RWPE2 (cell line): Measurements from ENCODE around the gene SLK.
A peak's percentile ranks its signal among the peaks of the same experiment; 100 is the strongest.

Experiments
- ATAC-seq: fragments of 200-7000 bp; cut with Tn5 transposase; 3 replicates; pipeline ENCODE4 v1.9.1; 2021; ENCODE audit warnings: low read depth
- DNase-seq: peaks from one replicate; pipeline ENCODE4 v3.0.0-alpha.2; 2020; ENCODE audit warnings: low spot score
- H3K27ac ChIP-seq: fragments of 450-650 bp; 2 replicates; pipeline ENCODE4 v1.5.1; 2017; ENCODE audit warnings: mild to moderate bottlenecking; ENCODE audit not compliant: poor library complexity, severe bottlenecking
- H3K27me3 ChIP-seq: fragments of 250-450 bp; sonication (Bioruptor Pico); 2 replicates; pipeline ENCODE4 v1.5.1; 2021; ENCODE audit warnings: mild to moderate bottlenecking, moderate library complexity; ENCODE audit not compliant: insufficient read depth, poor library complexity, severe bottlenecking
- H3K36me3 ChIP-seq: fragments of 250-450 bp; sonication (Bioruptor Pico); 2 replicates; pipeline ENCODE4 v1.5.1; 2020; ENCODE audit warnings: low read depth, mild to moderate bottlenecking, moderate library complexity
- H3K4me1 ChIP-seq: fragments of 250-450 bp; sonication (Bioruptor Pico); 2 replicates; pipeline ENCODE4 v1.5.1; 2021; ENCODE audit warnings: mild to moderate bottlenecking, moderate library complexity; ENCODE audit not compliant: insufficient read depth, poor library complexity, severe bottlenecking
- H3K4me3 ChIP-seq: fragments of 250-450 bp; sonication (Bioruptor Pico); 2 replicates; pipeline ENCODE4 v1.5.1; 2021; ENCODE audit warnings: mild to moderate bottlenecking, moderate library complexity; ENCODE audit not compliant: severe bottlenecking
- H3K9me3 ChIP-seq: fragments of 250-450 bp; sonication (Bioruptor Pico); 2 replicates; pipeline ENCODE4 v1.5.1; 2021; ENCODE audit warnings: mild to moderate bottlenecking, moderate library complexity; ENCODE audit not compliant: severe bottlenecking
- TF ChIP-seq, protein P1 (sequence below): fragments of 450-650 bp; IDR thresholded peaks from one replicate; pipeline ENCODE4 v1.5.1; 2017; ENCODE audit warnings: mild to moderate bottlenecking, moderate library complexity; ENCODE audit not compliant: poor library complexity, severe bottlenecking

The SLK gene

GRCh38 chr10:104032144-104032775, 65.3 kb downstream of the SLK start:
- peaks cover 89% of the 10 kb centered on the region for H3K36me3 ChIP-seq
- H3K27ac ChIP-seq: no peak overlapping the region
- H3K27me3 ChIP-seq: no peaks in the 10 kb centered on the region
- TF ChIP-seq, protein P1, sequence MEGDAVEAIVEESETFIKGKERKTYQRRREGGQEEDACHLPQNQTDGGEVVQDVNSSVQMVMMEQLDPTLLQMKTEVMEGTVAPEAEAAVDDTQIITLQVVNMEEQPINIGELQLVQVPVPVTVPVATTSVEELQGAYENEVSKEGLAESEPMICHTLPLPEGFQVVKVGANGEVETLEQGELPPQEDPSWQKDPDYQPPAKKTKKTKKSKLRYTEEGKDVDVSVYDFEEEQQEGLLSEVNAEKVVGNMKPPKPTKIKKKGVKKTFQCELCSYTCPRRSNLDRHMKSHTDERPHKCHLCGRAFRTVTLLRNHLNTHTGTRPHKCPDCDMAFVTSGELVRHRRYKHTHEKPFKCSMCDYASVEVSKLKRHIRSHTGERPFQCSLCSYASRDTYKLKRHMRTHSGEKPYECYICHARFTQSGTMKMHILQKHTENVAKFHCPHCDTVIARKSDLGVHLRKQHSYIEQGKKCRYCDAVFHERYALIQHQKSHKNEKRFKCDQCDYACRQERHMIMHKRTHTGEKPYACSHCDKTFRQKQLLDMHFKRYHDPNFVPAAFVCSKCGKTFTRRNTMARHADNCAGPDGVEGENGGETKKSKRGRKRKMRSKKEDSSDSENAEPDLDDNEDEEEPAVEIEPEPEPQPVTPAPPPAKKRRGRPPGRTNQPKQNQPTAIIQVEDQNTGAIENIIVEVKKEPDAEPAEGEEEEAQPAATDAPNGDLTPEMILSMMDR: no peak
- no peaks in the 10 kb centered on the region for H3K9me3 ChIP-seq
- no peaks in the 10 kb centered on the region for H3K4me1 ChIP-seq
- H3K4me3 ChIP-seq: no peak overlapping the region
- ATAC-seq (no peak), DNase-seq (no peak)

- Histone ChIP-seq H3K27ac (no peak overlapping the region), H3K4me1 (no peaks in the 10 kb centered on the region), H3K36me3 (peaks cover 93% of the 10 kb centered on the region), H3K27me3 (no peaks in the 10 kb centered on the region), H3K4me3 (no peak overlapping the region), H3K9me3 (no peaks in the 10 kb centered on the region)
- DNase-seq: no peak
- ATAC-seq: no peak
- TF ChIP-seq, protein P1: no peak
These were observed 66.5 kb downstream of the SLK start for GRCh38 chr10:104033401-104033930.

DNA sequence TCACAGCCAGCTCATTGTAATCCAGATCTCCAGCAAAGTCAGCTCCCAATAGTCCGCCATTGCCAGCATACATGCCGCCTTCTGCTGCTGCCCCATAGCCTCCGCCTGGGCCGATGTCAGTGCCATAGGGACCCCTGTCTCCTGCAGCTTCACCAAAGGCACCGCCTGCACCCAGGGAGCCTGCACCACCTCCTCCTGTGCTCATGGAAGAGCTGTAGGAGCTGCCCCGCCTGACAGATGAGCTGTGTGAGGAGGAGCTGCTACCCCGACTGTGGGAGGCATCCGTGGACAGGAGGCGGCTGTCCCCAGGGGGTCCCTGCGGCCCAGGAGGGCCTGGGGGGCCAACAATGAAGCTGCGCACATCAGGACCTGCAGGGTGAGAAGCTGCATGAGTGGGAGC, 67.0 kb downstream of the SLK start:
- ATAC-seq (no peak), DNase-seq (peak; percentile 56)
- H3K4me1 ChIP-seq: no peaks in the 10 kb centered on the region
- TF ChIP-seq, protein P1: no peak
- no peaks in the 10 kb centered on the region for H3K9me3 ChIP-seq
- H3K27ac ChIP-seq: no peak overlapping the region
- H3K4me3 ChIP-seq: no peak overlapping the region
- no peaks in the 10 kb centered on the region for H3K27me3 ChIP-seq
- peaks cover 93% of the 10 kb centered on the region for H3K36me3 ChIP-seq

DNA sequence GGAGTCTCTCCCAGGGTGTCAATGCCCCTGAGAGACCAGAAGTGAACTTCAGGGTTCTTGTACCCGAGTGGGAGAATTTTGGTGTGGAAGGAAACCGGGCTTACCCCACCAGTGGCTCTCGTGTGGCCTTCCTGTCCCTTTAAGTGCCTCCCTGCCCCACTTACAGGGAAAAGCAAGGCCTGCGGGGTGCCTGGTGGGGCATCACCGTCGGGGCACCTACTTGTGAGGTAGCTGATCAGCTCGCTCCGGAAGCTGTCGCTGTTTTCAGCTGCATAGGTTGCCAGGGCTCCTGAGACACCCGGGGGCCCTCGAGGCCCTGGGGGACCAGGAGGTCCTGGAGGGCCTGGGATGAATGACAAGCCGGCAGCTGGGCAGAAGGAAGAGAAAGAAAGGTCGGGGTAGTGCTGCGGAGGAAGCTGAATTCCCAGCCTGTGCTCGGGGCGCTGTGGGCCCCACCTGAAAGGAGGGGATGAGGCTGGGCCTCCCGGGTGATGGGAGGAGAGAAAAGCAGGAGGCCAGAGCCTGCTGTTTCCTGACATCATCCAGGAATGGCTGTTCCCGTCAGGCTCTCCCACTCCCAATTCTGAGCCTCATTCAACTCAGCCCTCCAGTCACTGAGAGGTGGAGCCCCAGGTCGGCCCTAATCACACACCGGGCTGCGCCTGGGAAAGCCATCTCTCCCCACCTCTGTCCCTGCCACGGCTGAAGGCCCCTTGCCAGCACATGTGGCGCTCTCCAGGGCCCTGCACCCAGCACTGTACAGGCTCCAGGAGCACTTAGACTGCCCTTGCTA, 67.7 kb downstream of the SLK start:
- Histone ChIP-seq H3K9me3 (no peaks in the 10 kb centered on the region), H3K36me3 (peaks cover 93% of the 10 kb centered on the region), H3K27me3 (no peaks in the 10 kb centered on the region), H3K27ac (no peak overlapping the region), H3K4me1 (no peaks in the 10 kb centered on the region), H3K4me3 (no peak overlapping the region)
- DNase-seq (no peak), ATAC-seq (no peak)
- TF ChIP-seq, protein P1: no peak
